GM12873 (cell line): ENCODE data around the gene CHST14.

ENCODE experiments used
- TF ChIP-seq, protein P1 (sequence below): IDR thresholded peaks from 2 replicates; pipeline ENCODE4 v1.5.1; 2012; ENCODE audit warnings: low read depth, mild to moderate bottlenecking, moderate library complexity, low read length, control low read depth; ENCODE audit not compliant: insufficient read depth; ENCODE audit errors: missing control alignments

The CHST14 gene

DNA sequence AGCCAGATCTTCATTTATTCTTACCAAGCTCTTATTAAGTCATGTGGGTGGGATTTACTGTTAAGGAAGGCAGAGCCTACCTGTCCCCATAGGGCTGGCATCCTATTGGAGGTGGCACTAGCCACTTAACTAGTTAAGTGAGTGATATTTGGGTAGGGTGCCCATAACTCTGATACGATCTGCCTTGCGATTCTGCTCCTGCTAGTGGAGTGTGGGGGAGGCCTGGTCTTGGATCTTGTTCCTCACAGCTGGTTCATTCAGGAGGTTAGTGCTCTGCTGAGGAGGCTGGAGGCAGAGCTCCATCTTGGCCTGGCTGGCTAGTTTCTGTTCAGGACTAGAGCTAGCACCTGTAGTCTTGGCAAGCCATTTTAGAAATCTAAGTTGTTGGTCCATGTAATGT is 20.7 kb upstream of the CHST14 start:
- TF ChIP-seq, protein P1, sequence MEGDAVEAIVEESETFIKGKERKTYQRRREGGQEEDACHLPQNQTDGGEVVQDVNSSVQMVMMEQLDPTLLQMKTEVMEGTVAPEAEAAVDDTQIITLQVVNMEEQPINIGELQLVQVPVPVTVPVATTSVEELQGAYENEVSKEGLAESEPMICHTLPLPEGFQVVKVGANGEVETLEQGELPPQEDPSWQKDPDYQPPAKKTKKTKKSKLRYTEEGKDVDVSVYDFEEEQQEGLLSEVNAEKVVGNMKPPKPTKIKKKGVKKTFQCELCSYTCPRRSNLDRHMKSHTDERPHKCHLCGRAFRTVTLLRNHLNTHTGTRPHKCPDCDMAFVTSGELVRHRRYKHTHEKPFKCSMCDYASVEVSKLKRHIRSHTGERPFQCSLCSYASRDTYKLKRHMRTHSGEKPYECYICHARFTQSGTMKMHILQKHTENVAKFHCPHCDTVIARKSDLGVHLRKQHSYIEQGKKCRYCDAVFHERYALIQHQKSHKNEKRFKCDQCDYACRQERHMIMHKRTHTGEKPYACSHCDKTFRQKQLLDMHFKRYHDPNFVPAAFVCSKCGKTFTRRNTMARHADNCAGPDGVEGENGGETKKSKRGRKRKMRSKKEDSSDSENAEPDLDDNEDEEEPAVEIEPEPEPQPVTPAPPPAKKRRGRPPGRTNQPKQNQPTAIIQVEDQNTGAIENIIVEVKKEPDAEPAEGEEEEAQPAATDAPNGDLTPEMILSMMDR = no peak

DNA sequence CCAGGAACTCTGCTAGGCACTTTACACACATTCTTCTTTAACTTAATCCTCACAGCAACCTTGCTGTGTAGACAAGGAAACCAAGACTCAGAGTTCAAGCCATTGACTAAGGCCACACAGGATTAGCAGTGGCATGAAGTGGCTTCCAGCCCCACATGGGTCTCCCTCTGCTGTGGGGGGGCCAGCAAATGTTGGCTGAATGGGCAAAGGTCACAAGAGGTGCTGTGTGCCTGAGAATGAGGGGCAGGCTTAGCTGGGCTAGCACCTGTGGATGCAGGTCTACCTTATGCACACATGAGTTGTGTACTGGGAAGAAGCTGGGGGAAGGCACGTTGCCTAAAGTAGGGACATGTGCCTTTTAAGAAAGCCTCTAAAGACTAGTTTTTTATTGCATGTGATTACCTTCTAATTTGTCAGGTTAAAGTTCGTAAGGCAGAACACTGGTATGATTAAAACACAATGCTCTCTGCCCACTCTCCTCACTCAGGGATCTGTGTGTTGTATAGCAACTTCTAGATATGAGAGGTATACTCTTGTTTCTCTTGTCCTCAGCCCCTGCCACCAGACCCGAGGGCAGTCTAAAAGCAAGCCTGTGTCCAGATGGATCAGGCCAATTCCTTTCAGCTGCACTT is 19.1 kb upstream of the CHST14 start:
- TF ChIP-seq, protein P1 = no peak

DNA sequence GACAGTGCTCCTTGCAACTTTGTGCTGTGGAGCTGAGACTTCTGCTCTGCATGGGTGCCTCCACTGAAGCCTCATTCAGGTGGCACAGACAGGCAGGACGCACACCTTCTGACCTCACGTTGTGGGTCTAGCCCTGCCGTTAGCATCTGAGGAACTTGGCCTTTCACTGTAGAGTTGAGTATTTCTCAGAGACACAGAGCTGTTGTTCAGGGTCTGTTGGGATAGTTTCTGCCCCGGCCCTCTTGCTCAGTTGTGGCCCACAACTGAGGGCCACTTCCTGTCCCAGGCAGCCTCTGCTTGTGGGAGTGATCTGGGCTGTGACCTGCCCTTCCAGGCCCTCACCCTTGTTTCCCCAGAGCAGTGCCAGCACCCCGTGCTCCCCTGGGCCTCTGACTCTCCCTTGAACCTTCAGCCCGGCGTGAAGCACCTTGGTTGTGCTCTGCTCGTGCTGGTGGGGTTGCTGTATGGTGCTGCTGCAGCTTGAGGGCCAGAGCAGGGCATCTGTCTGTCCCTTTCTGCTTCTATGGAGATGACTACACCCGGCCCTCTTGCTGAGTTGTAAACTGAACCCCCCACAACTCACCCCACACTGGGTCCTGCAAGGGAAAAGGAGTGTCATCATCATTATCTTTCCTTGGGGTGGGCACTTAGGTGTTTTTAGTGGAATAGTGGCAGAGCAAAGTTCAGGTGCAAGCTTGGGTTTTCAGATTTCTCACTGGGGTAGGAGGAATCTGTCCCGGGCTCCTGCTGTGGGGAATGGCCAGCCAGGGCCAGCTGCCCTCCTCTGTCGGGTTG is 18.3 kb upstream of the CHST14 start:
- TF ChIP-seq, protein P1 = no peak

DNA sequence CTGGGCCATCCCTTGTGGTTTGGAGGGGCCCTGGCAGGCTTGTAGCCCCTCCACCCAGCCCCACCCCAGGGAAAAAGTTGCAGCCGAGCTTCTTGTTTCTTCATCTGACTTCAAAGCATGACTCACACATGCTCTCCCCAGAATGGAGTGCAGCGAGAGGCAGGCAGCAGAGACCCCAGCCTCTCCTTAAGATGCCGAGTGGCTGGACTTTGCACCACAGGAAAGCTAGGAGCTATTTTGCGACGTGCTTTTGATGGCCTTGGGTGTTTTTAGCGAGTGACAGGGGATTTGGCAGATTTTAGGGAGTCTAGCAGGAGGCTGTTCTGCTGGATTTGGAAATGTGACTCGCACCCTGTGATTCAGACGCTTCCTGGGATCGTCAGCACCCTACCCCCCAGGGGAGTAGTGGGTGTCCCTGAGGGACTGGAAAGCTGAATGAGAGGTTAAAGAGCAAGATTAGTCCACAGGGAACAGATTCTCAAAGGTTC is 15.8 kb upstream of the CHST14 start:
- TF ChIP-seq, protein P1 = no peak

DNA sequence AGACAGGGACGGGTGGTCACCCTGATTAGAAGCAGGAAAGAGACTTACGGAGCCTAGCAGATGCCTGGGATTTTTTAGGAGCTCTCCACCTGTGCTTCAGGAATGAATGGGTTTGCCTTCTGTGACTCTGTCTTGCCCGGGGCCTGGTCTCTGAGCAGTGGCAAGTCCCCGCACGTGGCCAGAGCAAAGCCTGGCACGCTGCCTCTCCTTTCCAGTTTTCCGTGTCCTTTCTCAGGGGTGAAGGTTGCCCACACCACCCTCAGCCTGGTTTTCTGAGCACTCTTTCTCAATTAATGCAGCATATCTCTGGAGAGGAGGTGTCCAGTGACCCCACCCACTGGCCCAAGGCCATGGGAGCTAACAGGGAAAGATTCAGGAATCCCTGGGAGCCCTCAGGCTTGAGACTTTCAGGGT is 14.5 kb upstream of the CHST14 start:
- TF ChIP-seq, protein P1 = no peak

DNA sequence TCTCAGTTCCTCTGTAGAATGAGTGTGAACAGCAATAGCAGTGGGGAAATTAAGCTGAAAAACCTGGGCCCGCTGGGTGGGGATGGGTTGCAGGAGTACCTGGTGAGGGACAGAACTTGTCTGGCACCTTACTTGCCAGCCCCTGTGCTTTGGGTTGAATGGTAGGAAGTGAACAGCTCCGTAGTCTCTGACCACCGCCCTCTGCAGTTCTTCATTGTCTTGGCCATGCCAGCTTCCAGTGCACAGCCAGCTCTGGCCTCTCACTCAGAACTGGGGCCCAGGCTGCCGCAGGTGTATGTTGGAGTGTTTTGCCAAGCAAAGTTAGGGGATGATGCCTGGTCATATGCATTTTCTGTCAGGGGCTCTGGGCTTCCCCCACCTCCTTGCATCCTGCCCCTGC is 14.0 kb upstream of the CHST14 start:
- TF ChIP-seq, protein P1 = no peak
